GM12878 (cell line): ENCODE measurements around the gene HK3.

Experiments used
- CTCF ChIP-seq, 3 experiments: IDR thresholded peaks in 2 of 3; conservative IDR thresholded peaks in 1 of 3; 2 replicates each; pipeline ENCODE4 v1.5.1; 2011; ENCODE audit warnings: low read depth in 3 of 3, low read length in 3 of 3, mild to moderate bottlenecking in 3 of 3, control low read depth in 2 of 3, moderate library complexity in 2 of 3, inconsistent platforms in 1 of 3, mixed read lengths in 1 of 3; ENCODE audit not compliant: control insufficient read depth in 2 of 3, insufficient read depth in 1 of 3; ENCODE audit errors: extremely low read depth in 1 of 3
- EP300 ChIP-seq, 2 experiments: fragments of 150-350 bp in 1 of 2; IDR thresholded peaks; 2 replicates each; pipeline ENCODE4 v1.6.1; 2011 to 2012; ENCODE audit warnings: low read depth in 2 of 2, low read length in 2 of 2, borderline replicate concordance in 1 of 2, improper control_type of control experiment in 1 of 2, inconsistent platforms in 1 of 2; ENCODE audit not compliant: control insufficient read depth in 1 of 2
- EZH2 ChIP-seq: IDR thresholded peaks from 2 replicates; pipeline ENCODE4 v1.6.1; 2012; ENCODE audit warnings: low read depth, mild to moderate bottlenecking, control low read depth, inconsistent platforms, low read length, borderline replicate concordance; ENCODE audit not compliant: control insufficient read depth
- IRF4 ChIP-seq: IDR thresholded peaks from 2 replicates; pipeline ENCODE4 v1.6.1; 2011; ENCODE audit warnings: low read depth, low read length
- KDM1A ChIP-seq: fragments of 200-600 bp; sonication (generic); IDR thresholded peaks from 2 replicates; pipeline ENCODE4 v1.6.1; 2016; ENCODE audit warnings: borderline replicate concordance
- LARP7 ChIP-seq: fragments of 450-650 bp; IDR thresholded peaks from 2 replicates; pipeline ENCODE4 v1.6.1; 2017; ENCODE audit warnings: mild to moderate bottlenecking
- MYC ChIP-seq: IDR thresholded peaks from 2 replicates; pipeline ENCODE4 v1.6.1; 2011; ENCODE audit warnings: mild to moderate bottlenecking, low read length, moderate library complexity, inconsistent platforms; ENCODE audit not compliant: insufficient read depth, insufficient replicate concordance, insufficient read length, severe bottlenecking
- SIN3A ChIP-seq: IDR thresholded peaks from 2 replicates; pipeline ENCODE4 v1.6.1; 2012; ENCODE audit warnings: low read depth, low read length, improper control_type of control experiment
- SMC3 ChIP-seq: IDR thresholded peaks from 2 replicates; pipeline ENCODE4 v1.6.1; 2011; ENCODE audit warnings: low read length, improper control_type of control experiment, borderline replicate concordance
- SREBF1 ChIP-seq: IDR thresholded peaks from 2 replicates; pipeline ENCODE4 v1.6.1; 2012; ENCODE audit warnings: mild to moderate bottlenecking, low read length
- SUZ12 ChIP-seq: fragments of 200-600 bp; sonication (generic); IDR thresholded peaks from one replicate; pipeline ENCODE4 v1.6.1; 2018; ENCODE audit warnings: antibody characterized with exemption, mild to moderate bottlenecking; ENCODE audit not compliant: unreplicated experiment
- TCF7 ChIP-seq: IDR thresholded peaks from 2 replicates; pipeline ENCODE4 v1.6.1; 2014; ENCODE audit warnings: antibody characterized with exemption, borderline replicate concordance
- YY1 ChIP-seq: IDR thresholded peaks from 2 replicates; pipeline ENCODE4 v1.6.1; 2011; ENCODE audit warnings: low read depth, mild to moderate bottlenecking, low read length
- ZNF274 ChIP-seq: IDR thresholded peaks from one replicate; pipeline ENCODE4 v1.8.0; 2011; ENCODE audit not compliant: insufficient read length, insufficient read depth

- TF ChIP-seq KDM1A, result no peak
- no peak for TF ChIP-seq SUZ12
- no peak for TF ChIP-seq SIN3A
- TF ChIP-seq EP300 (IDR thresholded peaks at IDR 0.05; ENCODE audit: borderline replicate concordance in 1 of 2, control insufficient read depth in 1 of 2, low read depth in 2 of 2, low read length in 2 of 2), result no peak
- TF ChIP-seq CTCF (IDR thresholded peaks at IDR 0.05 in 2 of 3, conservative IDR thresholded peaks at IDR 0.05 in 1 of 3; ENCODE audit: control insufficient read depth in 2 of 3, extremely low read depth in 1 of 3, insufficient read depth in 1 of 3, low read depth in 3 of 3, low read length in 3 of 3), result no peak
- no peak for TF ChIP-seq MYC
- TF ChIP-seq SMC3, result no peak
- TF ChIP-seq TCF7, result no peak
- no peak for TF ChIP-seq ZNF274
- no peak for TF ChIP-seq SREBF1
- no peak for TF ChIP-seq IRF4
- no peak for TF ChIP-seq LARP7
- no peak for TF ChIP-seq EZH2
- no peak for TF ChIP-seq YY1
Measured at GRCh38 chr5:176889321-176890280, 9.5 kb downstream of the HK3 start.
